SK-N-SH treated with all-trans-retinoic acid at 6 μM for 48 hours (cell line): ENCODE data around the gene GRK5.
A peak's percentile ranks its signal among the peaks of the same experiment; 100 is the strongest.

Source experiments
- ATAC-seq: fragments of 200-7000 bp; cut with Tn5 transposase; 3 replicates; pipeline ENCODE4 v1.9.1; 2020; ENCODE audit warnings: mild to moderate bottlenecking, moderate library complexity
- ARNTL ChIP-seq: fragments of 450-650 bp; formaldehyde crosslinking; IDR thresholded peaks from 2 replicates; pipeline ENCODE4 v1.5.0; 2020; ENCODE audit warnings: low read depth, mild to moderate bottlenecking, moderate library complexity, borderline replicate concordance
- BACH2 ChIP-seq: fragments of 250-450 bp; sonication (Bioruptor Pico); IDR thresholded peaks from 2 replicates; pipeline ENCODE4 v1.9.0; 2021; ENCODE audit warnings: mild to moderate bottlenecking, borderline replicate concordance
- CREB5 ChIP-seq: fragments of 250-450 bp; sonication (Bioruptor Pico); IDR thresholded peaks from 2 replicates; pipeline ENCODE4 v1.5.1; 2020; ENCODE audit warnings: low read depth, mild to moderate bottlenecking, moderate library complexity
- ESRRG ChIP-seq: fragments of 250-450 bp; sonication (Bioruptor Pico); IDR thresholded peaks from 2 replicates; pipeline ENCODE4 v1.6.1; 2021; ENCODE audit warnings: mild to moderate bottlenecking
- GLIS3 ChIP-seq: fragments of 250-450 bp; sonication (Bioruptor Pico); IDR thresholded peaks from 2 replicates; pipeline ENCODE4 v1.5.0; 2020; ENCODE audit warnings: mild to moderate bottlenecking, moderate library complexity
- ISL1 ChIP-seq: fragments of 250-450 bp; sonication (Bioruptor Pico); IDR thresholded peaks from 2 replicates; pipeline ENCODE4 v2.1.2; 2022; ENCODE audit warnings: mild to moderate bottlenecking, moderate library complexity
- OSR1 ChIP-seq: fragments of 250-450 bp; sonication (Bioruptor Pico); IDR thresholded peaks from 2 replicates; pipeline ENCODE4 v1.8.0; 2022; ENCODE audit warnings: moderate library complexity, mild to moderate bottlenecking, inconsistent platforms
- POU6F1 ChIP-seq: fragments of 250-450 bp; sonication (Bioruptor Pico); IDR thresholded peaks from 2 replicates; pipeline ENCODE4 v1.8.0; 2021; ENCODE audit warnings: low read depth, mild to moderate bottlenecking, moderate library complexity, borderline replicate concordance
- PPARA ChIP-seq: fragments of 250-450 bp; sonication (Bioruptor Pico); IDR thresholded peaks from 2 replicates; pipeline ENCODE4 v1.5.0; 2020; ENCODE audit warnings: mild to moderate bottlenecking, borderline replicate concordance
- RARB ChIP-seq: fragments of 250-450 bp; sonication (Bioruptor Pico); IDR thresholded peaks from 2 replicates; pipeline ENCODE4 v1.8.0; 2021; ENCODE audit warnings: mild to moderate bottlenecking, moderate library complexity
- SNAI2 ChIP-seq: fragments of 250-450 bp; sonication (Bioruptor Pico); IDR thresholded peaks from 2 replicates; pipeline ENCODE4 v1.5.0; 2020; ENCODE audit warnings: mild to moderate bottlenecking, moderate library complexity
- TCF4 ChIP-seq: fragments of 250-450 bp; sonication (Bioruptor Pico); IDR thresholded peaks from 2 replicates; pipeline ENCODE4 v1.8.0; 2021; ENCODE audit warnings: mild to moderate bottlenecking, moderate library complexity, borderline replicate concordance
- TOX ChIP-seq: fragments of 250-450 bp; sonication (Bioruptor Pico); IDR thresholded peaks from 2 replicates; pipeline ENCODE4 v1.8.0; 2021; ENCODE audit warnings: mild to moderate bottlenecking, moderate library complexity, borderline replicate concordance
- TSHZ2 ChIP-seq: fragments of 250-450 bp; sonication (Bioruptor Pico); IDR thresholded peaks from 2 replicates; pipeline ENCODE4 v1.5.0; 2020; ENCODE audit warnings: mild to moderate bottlenecking, moderate library complexity
- ZC3H10 ChIP-seq: fragments of 250-450 bp; sonication (Bioruptor Pico); IDR thresholded peaks from 2 replicates; pipeline ENCODE4 v1.5.1; 2021; ENCODE audit warnings: mild to moderate bottlenecking, moderate library complexity
- ZFP3 ChIP-seq: fragments of 250-450 bp; sonication (Bioruptor Pico); IDR thresholded peaks from 2 replicates; pipeline ENCODE4 v1.5.0; 2020; ENCODE audit warnings: mild to moderate bottlenecking, moderate library complexity
- ZFP30 ChIP-seq: fragments of 450-650 bp; formaldehyde crosslinking; IDR thresholded peaks from 2 replicates; pipeline ENCODE4 v1.5.0; 2022; ENCODE audit warnings: mild to moderate bottlenecking, moderate library complexity
- ZNF565 ChIP-seq: fragments of 450-650 bp; formaldehyde crosslinking; conservative IDR thresholded peaks from 2 replicates; pipeline ENCODE4 v1.5.0; 2020; ENCODE audit warnings: low read depth, mild to moderate bottlenecking, moderate library complexity
- ZNF70 ChIP-seq: fragments of 450-650 bp; formaldehyde crosslinking; IDR thresholded peaks from 2 replicates; pipeline ENCODE4 v1.5.0; 2020; ENCODE audit warnings: mild to moderate bottlenecking, moderate library complexity
- ZNF8 ChIP-seq: fragments of 450-650 bp; formaldehyde crosslinking; IDR thresholded peaks from 2 replicates; pipeline ENCODE4 v1.5.0; 2020; ENCODE audit warnings: mild to moderate bottlenecking, moderate library complexity
- TF ChIP-seq, protein P1 (sequence below): fragments of 250-450 bp; sonication (Bioruptor Pico); IDR thresholded peaks from 2 replicates; pipeline ENCODE4 v1.5.1; 2021; ENCODE audit warnings: mild to moderate bottlenecking, moderate library complexity

Gene GRK5

DNA sequence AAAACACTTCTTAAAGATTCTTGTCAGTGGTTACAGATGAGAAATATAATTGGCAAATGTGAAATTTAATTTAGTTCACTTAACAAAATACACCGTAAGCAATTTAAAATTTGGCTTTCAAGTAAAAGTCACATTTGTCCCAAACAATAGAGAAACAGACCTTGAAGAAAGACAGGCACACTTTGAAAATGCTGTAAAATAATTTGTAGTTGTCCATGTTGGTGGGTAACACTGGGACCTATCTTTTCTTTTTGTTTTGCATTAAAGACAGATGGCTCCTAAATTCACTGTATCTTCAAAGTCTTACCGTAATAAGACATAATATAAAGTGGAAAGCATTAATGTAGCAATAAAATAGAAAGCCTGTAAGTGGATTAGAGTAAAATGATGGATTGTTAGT is 3.3 kb downstream of the GRK5 start (continued):
- TF ChIP-seq BACH2 (CRISPR knock-in tag) (no peak), SNAI2 (CRISPR knock-in tag) (peak; percentile 71; the same call in 1 of the 2 replicates)

DNA sequence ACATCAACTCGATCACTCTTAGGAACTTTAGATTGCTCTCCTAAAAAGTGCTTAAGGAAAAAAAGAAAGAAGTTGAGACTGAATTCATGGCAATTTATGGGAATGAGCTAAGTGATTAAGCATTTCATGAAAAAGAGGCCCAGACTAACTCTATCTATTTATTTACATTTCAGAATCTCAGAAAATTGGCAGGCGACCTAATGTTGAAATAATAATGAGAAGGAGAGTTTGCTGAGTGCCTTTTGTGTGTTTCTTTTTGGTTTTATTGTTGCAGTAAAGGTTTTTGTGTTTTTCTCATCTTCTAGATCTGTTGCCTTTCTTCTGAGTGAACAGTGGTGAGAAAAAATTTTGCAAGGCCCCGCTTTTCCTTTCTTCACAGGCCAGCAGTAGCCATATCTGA is 3.8 kb downstream of the GRK5 start:
- TF ChIP-seq TCF4 (CRISPR knock-in tag), result no peak
- TF ChIP-seq, all 23 proteins: peak for 0
- ATAC-seq, result no peak

- no peak for TF ChIP-seq ZFP30 (CRISPR knock-in tag)
- no peak for TF ChIP-seq ZNF70
- 0 out of 2 replicates have a peak, but pooled peaks have one; percentile 55 for TF ChIP-seq ZNF565 (CRISPR knock-in tag)
- TF ChIP-seq ZFP3, result no peak
- TF ChIP-seq TSHZ2 (CRISPR knock-in tag), result no peak
- peak; percentile 29; the same call in 1 of the 2 replicates for TF ChIP-seq TCF4 (CRISPR knock-in tag)
- peak; percentile 60; the same call in 1 of the 2 replicates for TF ChIP-seq ISL1 (CRISPR knock-in tag)
- TF ChIP-seq, all 23 proteins: peak for 3
- ATAC-seq, result no peak
Measured at GRCh38 chr10:119211625-119212441, 4.5 kb downstream of the GRK5 start.

DNA sequence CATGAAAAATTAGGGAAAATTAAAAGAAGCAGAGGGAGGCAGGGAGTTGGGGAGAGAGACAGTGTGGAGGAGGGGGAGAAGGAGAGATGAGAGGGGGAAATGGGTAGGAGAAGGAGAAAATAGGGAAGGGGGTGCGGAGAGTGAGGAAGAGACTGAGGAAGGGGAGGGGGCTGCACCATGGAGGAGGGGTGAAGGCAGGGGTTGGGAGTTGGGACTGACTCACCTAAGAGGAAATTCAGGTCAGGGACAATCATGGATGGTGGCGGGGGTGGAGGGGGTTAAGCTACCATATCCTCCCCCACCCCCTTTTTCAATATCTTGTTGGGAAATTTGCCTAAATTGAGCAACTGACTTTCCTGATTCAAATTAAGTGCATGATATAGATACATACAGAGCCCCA is 8.0 kb downstream of the GRK5 start:
- ATAC-seq, result no peak
- TF ChIP-seq BACH2 (CRISPR knock-in tag), result no peak
- no peak for TF ChIP-seq RARB (CRISPR knock-in tag)
- TF ChIP-seq TCF4 (CRISPR knock-in tag), result no peak
- no peak for TF ChIP-seq PPARA (CRISPR knock-in tag)
- no peak for TF ChIP-seq ZNF565 (CRISPR knock-in tag)
- no peak for TF ChIP-seq ZFP30 (CRISPR knock-in tag)
- TF ChIP-seq POU6F1, result no peak
- TF ChIP-seq GLIS3, result no peak
- TF ChIP-seq ZNF8 (CRISPR knock-in tag), result no peak

- TF ChIP-seq, protein P1, sequence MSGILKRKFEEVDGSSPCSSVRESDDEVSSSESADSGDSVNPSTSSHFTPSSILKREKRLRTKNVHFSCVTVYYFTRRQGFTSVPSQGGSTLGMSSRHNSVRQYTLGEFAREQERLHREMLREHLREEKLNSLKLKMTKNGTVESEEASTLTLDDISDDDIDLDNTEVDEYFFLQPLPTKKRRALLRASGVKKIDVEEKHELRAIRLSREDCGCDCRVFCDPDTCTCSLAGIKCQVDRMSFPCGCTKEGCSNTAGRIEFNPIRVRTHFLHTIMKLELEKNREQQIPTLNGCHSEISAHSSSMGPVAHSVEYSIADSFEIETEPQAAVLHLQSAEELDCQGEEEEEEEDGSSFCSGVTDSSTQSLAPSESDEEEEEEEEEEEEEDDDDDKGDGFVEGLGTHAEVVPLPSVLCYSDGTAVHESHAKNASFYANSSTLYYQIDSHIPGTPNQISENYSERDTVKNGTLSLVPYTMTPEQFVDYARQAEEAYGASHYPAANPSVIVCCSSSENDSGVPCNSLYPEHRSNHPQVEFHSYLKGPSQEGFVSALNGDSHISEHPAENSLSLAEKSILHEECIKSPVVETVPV (CRISPR knock-in tag), result no peak
- TF ChIP-seq OSR1 (CRISPR knock-in tag), result no peak
Measured at GRCh38 chr10:119216127-119216526, 8.8 kb downstream of the GRK5 start.

GRCh38 chr10:119217401-119217800 is 10.0 kb downstream of the GRK5 start:
- no peak for ATAC-seq
- TF ChIP-seq ESRRG (CRISPR knock-in tag) (no peak), ZNF565 (CRISPR knock-in tag) (no peak), POU6F1 (no peak), ZNF70 (no peak), BACH2 (CRISPR knock-in tag) (no peak), CREB5 (CRISPR knock-in tag) (no peak), TOX (CRISPR knock-in tag) (no peak), ISL1 (CRISPR knock-in tag) (no peak), ARNTL (CRISPR knock-in tag) (no peak), ZC3H10 (CRISPR knock-in tag) (no peak), PPARA (CRISPR knock-in tag) (no peak), TCF4 (CRISPR knock-in tag) (no peak)
- TF ChIP-seq, protein P1 (CRISPR knock-in tag), result no peak

More at GRCh38 chr10:119216127-119216526, 8.8 kb downstream of the GRK5 start:
- ATAC-seq, result no peak
